HepG2 (cell line): Measurements from ENCODE around the gene PAXIP1. TPM values are rescaled to one million over a fixed set of nuclear protein-coding genes. Genes with fewer than 3 reads are reported as not detected.

Source experiments
- ATAC-seq: fragments of 200-7000 bp; cut with Tn5 transposase; 3 replicates; pipeline ENCODE4 v1.9.1; 2020; ENCODE audit warnings: mild to moderate bottlenecking, moderate library complexity
- BruUV-seq: library from RNA; stranded (reverse); fragments of 400-500 nt; replicated peaks from 2 replicates; lab custom pipeline; 2021; lab: Mats Ljungman, UMichigan
- CTCF ChIA-PET: fragments of 300-600 bp; formaldehyde crosslinking; extraction: SDS; loops from one replicate; lab custom pipeline; 2021; ENCODE audit warnings: low total read pairs, inconsistent platforms, low intra/inter-chr PET ratio; lab: Yijun Ruan, JAX
- POLR2A ChIA-PET: fragments of 350-600 bp; sonication (Branson Sonifier 250); formaldehyde crosslinking; loops from one replicate; lab custom pipeline; 2020; ENCODE audit warnings: antibody characterized with exemption, inconsistent platforms; lab: Yijun Ruan, JAX
- DNase-seq: peaks from one replicate; pipeline ENCODE4 v3.0.0-alpha.2; 2015; ENCODE audit warnings: low spot score
- FAIRE-seq: peaks from 3 replicates; lab custom pipeline; 2011; peaks lifted over from hg19 to GRCh38; lab: Jason Lieb, UNC
- H2AFZ ChIP-seq: one replicate; pipeline ENCODE4 v1.6.1; 2011; ENCODE audit warnings: low read length, inconsistent platforms
- H3K27ac ChIP-seq: fragments of 300-600 bp; 3 replicates; pipeline ENCODE4 v1.8.0; 2011; ENCODE audit warnings: mixed run types, mild to moderate bottlenecking, mixed read lengths, low read length, inconsistent platforms; ENCODE audit not compliant: insufficient read depth; ENCODE audit errors: extremely low read length
- H3K27me3 ChIP-seq, 2 experiments: fragments of 200-600 bp in 1 of 2; 2 replicates in 1 of 2; 3 replicates in 1 of 2; pipeline versions ENCODE4 v1.6.0 to v1.8.0; 2011; ENCODE audit warnings: low read length in 2 of 2, mild to moderate bottlenecking in 2 of 2, moderate library complexity in 2 of 2, inconsistent platforms in 1 of 2; ENCODE audit not compliant: insufficient read depth in 2 of 2, control insufficient read depth in 1 of 2
- H3K36me3 ChIP-seq, 2 experiments: fragments of 200-600 bp in 1 of 2; replicated peaks in 1 of 2; 2 replicates in 1 of 2; 3 replicates in 1 of 2; pipeline versions ENCODE4 v1.5.1 to v1.8.0; 2011; ENCODE audit warnings: low read length in 2 of 2, inconsistent platforms in 1 of 2; ENCODE audit not compliant: insufficient read depth in 2 of 2, control insufficient read depth in 1 of 2
- H3K4me1 ChIP-seq: 2 replicates; pipeline ENCODE4 v1.5.1; 2012; ENCODE audit warnings: low read length, inconsistent platforms; ENCODE audit not compliant: insufficient read depth
- H3K4me2 ChIP-seq: 2 replicates; pipeline ENCODE4 v1.6.0; 2011; ENCODE audit warnings: low read depth, low read length, inconsistent platforms
- H3K4me3 ChIP-seq, 3 experiments: fragments of 200-600 bp in 1 of 3; sonication (generic), shearing (Covaris generic) in 1 of 3; replicated peaks in 1 of 3; 2 replicates each; pipeline ENCODE4 v1.5.1; 2011 to 2016; ENCODE audit warnings: low read length in 3 of 3, inconsistent platforms in 2 of 3, low read depth in 2 of 3, mild to moderate bottlenecking in 2 of 3, control low read depth in 1 of 3, mixed read lengths in 1 of 3; ENCODE audit not compliant: insufficient read depth in 1 of 3
- H3K79me2 ChIP-seq: one replicate; pipeline ENCODE4 v1.6.1; 2011; ENCODE audit warnings: low read length, inconsistent platforms; ENCODE audit not compliant: insufficient read depth
- H3K9ac ChIP-seq: 2 replicates; pipeline ENCODE4 v1.6.0; 2011; ENCODE audit warnings: mild to moderate bottlenecking, low read depth, low read length, inconsistent platforms; ENCODE audit not compliant: insufficient read depth
- H3K9me3 ChIP-seq: 2 replicates; pipeline ENCODE4 v1.5.1; 2012; ENCODE audit warnings: mild to moderate bottlenecking, low read length
- H4K20me1 ChIP-seq: 2 replicates; pipeline ENCODE4 v1.6.0; 2011; ENCODE audit warnings: inconsistent platforms, mild to moderate bottlenecking, low read length, moderate library complexity; ENCODE audit not compliant: insufficient read depth
- CAMTA2 ChIP-seq: sonication (generic); formaldehyde crosslinking; IDR thresholded peaks from 2 replicates; pipeline ENCODE4 v1.4.0; 2020; ENCODE audit warnings: mild to moderate bottlenecking, missing genetic modification reagents, borderline replicate concordance
- CREB1 ChIP-seq, 2 experiments: fragments of 450-650 bp in 1 of 2; IDR thresholded peaks; 2 replicates each; pipeline ENCODE4 v1.6.1; 2016 to 2017; ENCODE audit warnings: control low read depth in 1 of 2, mild to moderate bottlenecking in 1 of 2, missing compliant biosample characterization in 1 of 2, missing genetic modification characterization in 1 of 2
- HMGA1 ChIP-seq: sonication (generic); formaldehyde crosslinking; conservative IDR thresholded peaks from 2 replicates; pipeline ENCODE4 v1.4.0; 2020; ENCODE audit warnings: missing genetic modification reagents
- KAT2B ChIP-seq: fragments of 150-350 bp; IDR thresholded peaks from 2 replicates; pipeline ENCODE4 v1.6.1; 2014; ENCODE audit warnings: low read depth, low read length, borderline replicate concordance
- NR2F2 ChIP-seq: IDR thresholded peaks from 2 replicates; pipeline ENCODE4 v1.6.1; 2012; ENCODE audit warnings: low read depth, inconsistent platforms, borderline replicate concordance
- PPARG ChIP-seq: conservative IDR thresholded peaks from 2 replicates; pipeline ENCODE4 v1.6.1; 2016; ENCODE audit warnings: missing biosample characterization, missing genetic modification reagents
- RFXANK ChIP-seq: IDR thresholded peaks from 2 replicates; pipeline ENCODE4 v1.6.1; 2016
- SMARCC2 ChIP-seq: fragments of 450-650 bp; IDR thresholded peaks from 2 replicates; pipeline ENCODE4 v1.6.1; 2017; ENCODE audit warnings: antibody characterized with exemption, mild to moderate bottlenecking
- ZC3H4 ChIP-seq: sonication (generic); formaldehyde crosslinking; IDR thresholded peaks from 2 replicates; pipeline ENCODE4 v1.4.0; 2020; ENCODE audit warnings: missing genetic modification reagents, borderline replicate concordance
- ZNF276 ChIP-seq: sonication (generic); formaldehyde crosslinking; IDR thresholded peaks from 2 replicates; pipeline ENCODE4 v1.4.0; 2020; ENCODE audit warnings: mild to moderate bottlenecking, low read depth, missing genetic modification reagents
- ZNF589 ChIP-seq: sonication (generic); formaldehyde crosslinking; conservative IDR thresholded peaks from 2 replicates; pipeline ENCODE4 v1.8.0; 2022; ENCODE audit warnings: mild to moderate bottlenecking, moderate library complexity, missing genetic modification reagents
- WGBS: methylation state at CpG from one replicate; pipeline ENCODE4 v1.1.6; 2017; ENCODE audit warnings: low lambda C conversion rate; 5-methylcytosine and 5-hydroxymethylcytosine counted together
- in situ Hi-C: cut with HindIII; loops from 2 replicates; pipeline ENCODE4 v1.10.0; 2017; ENCODE audit warnings: low pct_unique_long_range_greater_than_20kb; ENCODE audit not compliant: extremely low pct_ligation_motif_present
- intact Hi-C: fragments of 100-400 bp; cut with micrococcal nuclease; formaldehyde crosslinking; loops from one replicate; pipeline ENCODE4 v1.10.0; 2022; ENCODE audit not compliant: unreplicated experiment
- polyA plus RNA-seq, 8 experiments: library from polyadenylated mRNA; depleted of rRNA in 3 of 8; stranded (reverse) in 7 of 8; unstranded in 1 of 8; fragments of >200 nt; fragmentation: Illumina TruSeq in 4 of 8; extraction: Trizol in 4 of 8; gene quantifications; 2 replicates each; pipeline versions ENCODE4 v1.2.1 to v1.2.3, GENCODE V29; 2011 to 2016; ENCODE audit warnings: low read depth in 4 of 8, missing spikeins in 1 of 8, mixed read lengths in 1 of 8; ENCODE audit not compliant: insufficient read depth in 1 of 8
- total RNA-seq, 5 experiments: library from RNA; depleted of rRNA; stranded (reverse); fragments of >200 nt; fragmentation: Illumina TruSeq; extraction: Trizol; gene quantifications; 2 replicates each; pipeline ENCODE4 v1.2.3, GENCODE V29; 2016; ENCODE audit warnings: low read depth in 1 of 5
- TF ChIP-seq, protein P1 (sequence below), 2 experiments: fragments of 450-650 bp in 1 of 2; sonication (generic) in 1 of 2; formaldehyde crosslinking; IDR thresholded peaks; 2 replicates each; pipeline versions ENCODE4 v1.5.0 to v1.8.0; 2020 to 2022; ENCODE audit warnings: mild to moderate bottlenecking in 1 of 2, missing genetic modification reagents in 1 of 2
- TF ChIP-seq, protein P2 (sequence below): sonication (generic); formaldehyde crosslinking; IDR thresholded peaks from 2 replicates; pipeline ENCODE4 v1.9.0; 2021; ENCODE audit warnings: missing genetic modification reagents, borderline replicate concordance

PAXIP1 gene
- total and polyA plus RNA-seq, 2 of the 13 experiments (the other 11 are each of a cell fraction or from before 2014, with no cell fraction given), result 11.6 to 16.2 TPM

GRCh38 chr7:154909241-154910105 is 93.5 kb downstream of the PAXIP1 start (continued):
- TF ChIP-seq ZNF276 (CRISPR knock-in tag), result no peak

GRCh38 chr7:154907651-154908620 is 95.0 kb downstream of the PAXIP1 start:
- CTCF ChIA-PET, result no interaction called here
- in situ Hi-C loops (no loop called here), intact Hi-C loops (no loop called here)
- Histone ChIP-seq H3K4me2 (no peak overlapping the region), H3K79me2 (no peaks in the 10 kb centered on the region), H3K27me3 (peaks cover 0 to 31% of the 10 kb centered on the region in 2 experiments; a peak in 4 of 5 replicates), H3K9me3 (peaks cover 15% of the 10 kb centered on the region), H3K4me3 (no peak overlapping the region), H3K4me1 (peaks cover 11% of the 10 kb centered on the region), H4K20me1 (no peaks in the 10 kb centered on the region), H3K9ac (no peak overlapping the region), H2AFZ (no peak overlapping the region), H3K36me3 (no peaks in the 10 kb centered on the region), H3K27ac (no peak overlapping the region)
- 40% methylated on average over 18 of the region's 21 CpGs for whole genome bisulfite sequencing
- no peak for DNase-seq
- no TSS peak for BruUV-seq
- no peak for ATAC-seq
- POLR2A ChIA-PET, result no interaction called here
- FAIRE-seq, result no peak
- TF ChIP-seq, protein P1, sequence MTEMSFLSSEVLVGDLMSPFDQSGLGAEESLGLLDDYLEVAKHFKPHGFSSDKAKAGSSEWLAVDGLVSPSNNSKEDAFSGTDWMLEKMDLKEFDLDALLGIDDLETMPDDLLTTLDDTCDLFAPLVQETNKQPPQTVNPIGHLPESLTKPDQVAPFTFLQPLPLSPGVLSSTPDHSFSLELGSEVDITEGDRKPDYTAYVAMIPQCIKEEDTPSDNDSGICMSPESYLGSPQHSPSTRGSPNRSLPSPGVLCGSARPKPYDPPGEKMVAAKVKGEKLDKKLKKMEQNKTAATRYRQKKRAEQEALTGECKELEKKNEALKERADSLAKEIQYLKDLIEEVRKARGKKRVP (CRISPR knock-in tag; IDR thresholded peaks at IDR 0.05), result no peak
- TF ChIP-seq HMGA1 (CRISPR knock-in tag) (no peak), ZNF589 (CRISPR knock-in tag) (no peak), RFXANK (no peak), CAMTA2 (CRISPR knock-in tag) (no peak), KAT2B (no peak), ZC3H4 (CRISPR knock-in tag) (no peak), NR2F2 (no peak), CREB1 (IDR thresholded peaks at IDR 0.05) (no peak), CREB1 (CRISPR knock-in tag; IDR thresholded peaks at IDR 0.05) (no peak), PPARG (CRISPR knock-in tag) (no peak), SMARCC2 (no peak)
- TF ChIP-seq, protein P2, sequence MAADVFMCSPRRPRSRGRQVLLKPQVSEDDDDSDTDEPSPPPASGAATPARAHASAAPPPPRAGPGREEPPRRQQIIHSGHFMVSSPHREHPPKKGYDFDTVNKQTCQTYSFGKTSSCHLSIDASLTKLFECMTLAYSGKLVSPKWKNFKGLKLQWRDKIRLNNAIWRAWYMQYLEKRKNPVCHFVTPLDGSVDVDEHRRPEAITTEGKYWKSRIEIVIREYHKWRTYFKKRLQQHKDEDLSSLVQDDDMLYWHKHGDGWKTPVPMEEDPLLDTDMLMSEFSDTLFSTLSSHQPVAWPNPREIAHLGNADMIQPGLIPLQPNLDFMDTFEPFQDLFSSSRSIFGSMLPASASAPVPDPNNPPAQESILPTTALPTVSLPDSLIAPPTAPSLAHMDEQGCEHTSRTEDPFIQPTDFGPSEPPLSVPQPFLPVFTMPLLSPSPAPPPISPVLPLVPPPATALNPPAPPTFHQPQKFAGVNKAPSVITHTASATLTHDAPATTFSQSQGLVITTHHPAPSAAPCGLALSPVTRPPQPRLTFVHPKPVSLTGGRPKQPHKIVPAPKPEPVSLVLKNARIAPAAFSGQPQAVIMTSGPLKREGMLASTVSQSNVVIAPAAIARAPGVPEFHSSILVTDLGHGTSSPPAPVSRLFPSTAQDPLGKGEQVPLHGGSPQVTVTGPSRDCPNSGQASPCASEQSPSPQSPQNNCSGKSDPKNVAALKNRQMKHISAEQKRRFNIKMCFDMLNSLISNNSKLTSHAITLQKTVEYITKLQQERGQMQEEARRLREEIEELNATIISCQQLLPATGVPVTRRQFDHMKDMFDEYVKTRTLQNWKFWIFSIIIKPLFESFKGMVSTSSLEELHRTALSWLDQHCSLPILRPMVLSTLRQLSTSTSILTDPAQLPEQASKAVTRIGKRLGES (CRISPR knock-in tag), result no peak
